Hindlimb muscle (tissue), 1 donor: Measurements from ENCODE around the gene GPR158. TPM values are rescaled to one million over a fixed set of nuclear protein-coding genes. Genes with fewer than 3 reads are reported as not detected.

Experiments
- DNase-seq: peaks from one replicate; pipeline ENCODE4 v3.0.0-alpha.2; 2013
- polyA plus RNA-seq: library from polyadenylated mRNA; unstranded; fragments of 120-200 nt; gene quantifications from one replicate; pipeline ENCODE4 v1.2.1, GENCODE V29; 2013; ENCODE audit not compliant: insufficient read length

Gene GPR158
- polyA plus RNA-seq, 1 donor: not detected

GRCh38 chr10:25417611-25418010 lies 242.8 kb downstream of the GPR158 start:
- no peak for DNase-seq

GRCh38 chr10:25425776-25426175 lies 251.0 kb downstream of the GPR158 start:
- DNase-seq: no peak

- no peak for DNase-seq
These were observed 261.6 kb downstream of the GPR158 start for GRCh38 chr10:25436431-25436830.

- no peak for DNase-seq
These were observed 266.5 kb downstream of the GPR158 start for GRCh38 chr10:25441270-25441669.

GRCh38 chr10:25444266-25444665 lies 269.5 kb downstream of the GPR158 start:
- DNase-seq: no peak

- no peak for DNase-seq
These were observed 276.6 kb downstream of the GPR158 start for GRCh38 chr10:25451401-25451800.

- DNase-seq: no peak
These were observed 278.8 kb downstream of the GPR158 start for GRCh38 chr10:25453619-25454018.

- DNase-seq: no peak
These were observed 281.3 kb downstream of the GPR158 start for GRCh38 chr10:25455980-25456567.

- DNase-seq: no peak
These were observed 282.8 kb downstream of the GPR158 start for GRCh38 chr10:25457552-25457951.

GRCh38 chr10:25465582-25466372 lies 291.0 kb downstream of the GPR158 start:
- DNase-seq: no peak

- no peak for DNase-seq
These were observed 293.1 kb downstream of the GPR158 start for GRCh38 chr10:25467881-25468280.

GRCh38 chr10:25481467-25481866 lies 306.7 kb downstream of the GPR158 start:
- no peak for DNase-seq

GRCh38 chr10:25483999-25484398 lies 309.2 kb downstream of the GPR158 start:
- no peak for DNase-seq

- no peak for DNase-seq
These were observed 312.5 kb downstream of the GPR158 start for GRCh38 chr10:25487266-25487665.

GRCh38 chr10:25492040-25492439 lies 317.2 kb downstream of the GPR158 start:
- DNase-seq: no peak

GRCh38 chr10:25492680-25493079 lies 317.9 kb downstream of the GPR158 start:
- no peak for DNase-seq

GRCh38 chr10:25493122-25493893 lies 318.5 kb downstream of the GPR158 start:
- DNase-seq: no peak

- no peak for DNase-seq
These were observed 322.4 kb downstream of the GPR158 start for GRCh38 chr10:25497246-25497645.

- no peak for DNase-seq
These were observed 323.8 kb downstream of the GPR158 start for GRCh38 chr10:25498645-25499044.

GRCh38 chr10:25501912-25502311 lies 327.1 kb downstream of the GPR158 start:
- peak; percentile 5 for DNase-seq

GRCh38 chr10:25502453-25502852 lies 327.7 kb downstream of the GPR158 start:
- DNase-seq: no peak

GRCh38 chr10:25504306-25504705 lies 329.5 kb downstream of the GPR158 start:
- no peak for DNase-seq

GRCh38 chr10:25504838-25505237 lies 330.0 kb downstream of the GPR158 start:
- DNase-seq: no peak

GRCh38 chr10:25505466-25505865 lies 330.7 kb downstream of the GPR158 start:
- DNase-seq: no peak
